Measurements from ENCODE around the gene ATL3.
A peak's percentile ranks its signal among the peaks of the same experiment; 100 is the strongest.

DNA sequence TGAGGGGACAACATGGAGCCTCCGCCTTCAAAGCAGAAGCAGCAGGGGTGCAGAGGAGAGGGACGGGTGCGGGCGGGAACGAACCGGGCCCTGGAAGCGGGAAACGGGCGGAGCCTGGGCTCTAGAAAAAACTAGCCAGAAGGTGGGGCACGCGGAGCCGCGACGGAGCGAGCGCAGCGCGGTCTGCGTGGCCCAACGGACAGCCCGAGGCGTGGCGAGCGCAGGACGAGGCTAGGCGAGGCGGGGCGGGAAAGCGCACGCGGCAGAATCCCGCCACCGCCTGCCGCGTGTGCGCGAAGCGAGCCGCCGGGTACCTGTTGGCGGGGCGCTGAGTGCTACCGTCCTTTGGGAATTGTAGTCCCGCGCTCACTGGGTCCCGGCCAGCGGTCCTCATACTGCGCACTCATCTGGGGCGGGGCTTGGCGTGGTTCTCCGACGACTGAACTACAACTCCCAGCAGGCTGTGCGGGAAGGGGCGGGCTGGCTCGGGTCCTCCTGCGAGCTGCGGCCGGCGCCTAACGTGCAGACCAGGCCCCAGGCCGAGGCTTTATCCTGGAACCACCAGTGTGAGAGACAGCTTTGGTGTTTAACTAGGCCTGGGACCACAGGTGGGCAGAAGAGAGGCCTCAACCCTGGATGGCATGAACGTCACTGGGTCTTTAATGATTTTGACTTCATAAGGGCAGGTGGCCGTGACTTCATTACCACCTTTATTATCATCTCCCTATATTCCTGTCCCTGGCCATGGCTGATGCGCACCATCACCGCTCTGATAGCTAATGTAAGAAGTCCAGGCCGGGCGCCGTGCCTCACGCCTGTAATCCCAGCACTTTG, at the start of gene ATL3:
- TF ChIP-seq GABPA (IDR thresholded peaks at IDR 0.05 in 1 of 2, conservative IDR thresholded peaks at IDR 0.05 in 1 of 2) (no peak), SP1 (IDR thresholded peaks at IDR 0.05) (peak; percentile 58), RAD21 (IDR thresholded peaks at IDR 0.05) (peak in 1 of 2 donors; percentile 6), YY1 (IDR thresholded peaks at IDR 0.05) (peak; percentile 50)
- TF ChIP-seq, protein P1, sequence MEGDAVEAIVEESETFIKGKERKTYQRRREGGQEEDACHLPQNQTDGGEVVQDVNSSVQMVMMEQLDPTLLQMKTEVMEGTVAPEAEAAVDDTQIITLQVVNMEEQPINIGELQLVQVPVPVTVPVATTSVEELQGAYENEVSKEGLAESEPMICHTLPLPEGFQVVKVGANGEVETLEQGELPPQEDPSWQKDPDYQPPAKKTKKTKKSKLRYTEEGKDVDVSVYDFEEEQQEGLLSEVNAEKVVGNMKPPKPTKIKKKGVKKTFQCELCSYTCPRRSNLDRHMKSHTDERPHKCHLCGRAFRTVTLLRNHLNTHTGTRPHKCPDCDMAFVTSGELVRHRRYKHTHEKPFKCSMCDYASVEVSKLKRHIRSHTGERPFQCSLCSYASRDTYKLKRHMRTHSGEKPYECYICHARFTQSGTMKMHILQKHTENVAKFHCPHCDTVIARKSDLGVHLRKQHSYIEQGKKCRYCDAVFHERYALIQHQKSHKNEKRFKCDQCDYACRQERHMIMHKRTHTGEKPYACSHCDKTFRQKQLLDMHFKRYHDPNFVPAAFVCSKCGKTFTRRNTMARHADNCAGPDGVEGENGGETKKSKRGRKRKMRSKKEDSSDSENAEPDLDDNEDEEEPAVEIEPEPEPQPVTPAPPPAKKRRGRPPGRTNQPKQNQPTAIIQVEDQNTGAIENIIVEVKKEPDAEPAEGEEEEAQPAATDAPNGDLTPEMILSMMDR (IDR thresholded peaks at IDR 0.05; ENCODE audit: low read depth, low read length, missing input control): no peak
- TF ChIP-seq, protein P2, sequence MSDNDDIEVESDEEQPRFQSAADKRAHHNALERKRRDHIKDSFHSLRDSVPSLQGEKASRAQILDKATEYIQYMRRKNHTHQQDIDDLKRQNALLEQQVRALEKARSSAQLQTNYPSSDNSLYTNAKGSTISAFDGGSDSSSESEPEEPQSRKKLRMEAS (IDR thresholded peaks at IDR 0.05): peak; percentile 93

Data from liver (tissue), 3 donors.